Measurements from ENCODE around the gene APBB2.

- TF ChIP-seq CTCF (IDR thresholded peaks at IDR 0.05) (no peak), POLR2A (IDR thresholded peaks at IDR 0.05) (no peak)
Observed at GRCh38 chr4:40966091-40966490, 248.3 kb downstream of the APBB2 start.

All from heart left ventricle (tissue), 13 donors.